ENCODE measurements around the gene KRT33A.

KRT33A gene

DNA sequence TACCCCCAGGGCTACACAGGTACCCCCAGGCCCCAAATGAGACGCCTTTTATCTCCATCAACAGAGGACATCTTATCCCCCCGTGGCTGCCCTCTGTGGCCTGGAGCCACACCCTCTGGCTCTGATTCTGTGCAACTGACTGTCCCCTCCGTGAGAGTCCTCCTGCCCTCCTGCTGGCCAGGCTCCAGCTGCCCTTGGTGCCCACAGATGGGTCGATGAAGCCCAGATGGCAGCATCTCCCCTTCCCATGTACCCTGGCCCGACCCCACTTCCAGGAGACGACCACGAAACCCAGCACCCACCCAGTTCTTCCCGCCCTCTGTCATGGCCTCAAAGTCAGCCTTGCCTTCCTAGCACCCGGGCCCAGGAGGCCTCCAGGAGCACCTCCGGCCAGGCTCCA, 25.5 kb downstream of the KRT33A start:
- H3K9me2 ChIP-seq (ENCODE audit: low read depth, low read length): no peaks in the 10 kb centered on the region
- no peaks in the 10 kb centered on the region for H3K9me3 ChIP-seq (ENCODE audit: low read length)
- no peaks in the 10 kb centered on the region for H3K27me3 ChIP-seq (ENCODE audit: insufficient read depth, low read length)
- no peaks in the 10 kb centered on the region for H3K36me3 ChIP-seq (ENCODE audit: insufficient read depth, low read length)
- no peaks in the 10 kb centered on the region for H3K4me1 ChIP-seq (ENCODE audit: insufficient read depth, low read length, severe bottlenecking)
- no peak overlapping the region for H3K27ac ChIP-seq (ENCODE audit: low read depth, low read length, poor library complexity, severe bottlenecking)
- TF ChIP-seq, protein P1, sequence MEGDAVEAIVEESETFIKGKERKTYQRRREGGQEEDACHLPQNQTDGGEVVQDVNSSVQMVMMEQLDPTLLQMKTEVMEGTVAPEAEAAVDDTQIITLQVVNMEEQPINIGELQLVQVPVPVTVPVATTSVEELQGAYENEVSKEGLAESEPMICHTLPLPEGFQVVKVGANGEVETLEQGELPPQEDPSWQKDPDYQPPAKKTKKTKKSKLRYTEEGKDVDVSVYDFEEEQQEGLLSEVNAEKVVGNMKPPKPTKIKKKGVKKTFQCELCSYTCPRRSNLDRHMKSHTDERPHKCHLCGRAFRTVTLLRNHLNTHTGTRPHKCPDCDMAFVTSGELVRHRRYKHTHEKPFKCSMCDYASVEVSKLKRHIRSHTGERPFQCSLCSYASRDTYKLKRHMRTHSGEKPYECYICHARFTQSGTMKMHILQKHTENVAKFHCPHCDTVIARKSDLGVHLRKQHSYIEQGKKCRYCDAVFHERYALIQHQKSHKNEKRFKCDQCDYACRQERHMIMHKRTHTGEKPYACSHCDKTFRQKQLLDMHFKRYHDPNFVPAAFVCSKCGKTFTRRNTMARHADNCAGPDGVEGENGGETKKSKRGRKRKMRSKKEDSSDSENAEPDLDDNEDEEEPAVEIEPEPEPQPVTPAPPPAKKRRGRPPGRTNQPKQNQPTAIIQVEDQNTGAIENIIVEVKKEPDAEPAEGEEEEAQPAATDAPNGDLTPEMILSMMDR (IDR thresholded peaks at IDR 0.05; ENCODE audit: low read length): no peak
- TF ChIP-seq EZH2 (IDR thresholded peaks at IDR 0.05; ENCODE audit: borderline replicate concordance, low read length): no peak
- H3K9ac ChIP-seq (ENCODE audit: low read length): no peak overlapping the region
- no peaks in the 10 kb centered on the region for H4K20me1 ChIP-seq (ENCODE audit: insufficient read depth, low read length)
- H3K4me2 ChIP-seq (ENCODE audit: low read length): no peak overlapping the region
- H2AFZ ChIP-seq (ENCODE audit: low read length): no peak overlapping the region
- H3K4me3 ChIP-seq (ENCODE audit: low read depth, low read length, poor library complexity, severe bottlenecking): no peak overlapping the region
- H3F3A ChIP-seq (ENCODE audit: insufficient read depth, low read length): no peaks in the 10 kb centered on the region
- H3K79me2 ChIP-seq (ENCODE audit: insufficient read depth, low read length): no peaks in the 10 kb centered on the region

DNA sequence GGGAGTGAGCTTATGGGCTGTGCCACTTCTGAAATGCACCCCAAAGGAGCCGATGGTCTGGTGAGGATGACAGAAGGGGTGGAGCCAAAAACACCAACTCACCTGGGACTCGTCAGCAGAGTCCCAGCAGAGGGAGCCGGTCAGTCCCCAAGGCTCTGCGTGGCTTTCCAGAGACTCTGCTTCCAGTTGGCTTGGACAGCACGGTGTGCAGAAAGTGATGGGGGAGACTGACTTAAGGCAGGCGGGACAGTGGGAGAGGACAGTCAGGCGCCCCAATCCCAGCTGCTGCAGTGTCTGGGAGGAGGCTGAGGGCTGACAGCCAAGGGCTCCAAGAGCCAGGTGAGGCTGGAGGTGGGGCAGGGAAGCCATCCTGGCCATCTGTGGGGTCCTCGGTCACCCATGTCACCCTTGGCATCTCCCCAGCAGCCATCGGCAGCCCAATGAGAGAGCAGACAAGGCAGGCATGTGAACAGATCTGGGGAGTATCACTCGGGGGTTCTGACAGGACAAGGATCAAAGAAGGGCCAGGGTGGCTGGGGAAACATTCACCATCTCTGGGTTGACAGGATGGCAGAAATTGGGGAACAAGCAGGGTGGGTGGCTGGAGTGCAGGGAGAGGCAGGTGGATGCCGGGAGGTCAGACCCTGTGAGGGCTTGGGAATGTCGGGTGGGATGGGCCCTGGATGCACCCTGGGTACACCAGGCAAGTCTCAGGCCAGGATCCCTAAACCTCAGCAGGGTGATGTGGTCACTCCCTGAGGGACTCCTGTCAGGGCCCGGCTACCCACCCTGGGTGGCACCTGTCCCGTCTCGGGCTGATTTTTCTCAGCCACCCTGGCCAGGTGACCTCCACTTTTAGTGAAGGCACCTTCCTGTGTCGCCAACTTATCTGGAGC, 26.2 kb downstream of the KRT33A start:
- no peak overlapping the region for H3K9ac ChIP-seq (ENCODE audit: low read length)
- H3K4me1 ChIP-seq (ENCODE audit: insufficient read depth, low read length, severe bottlenecking): no peaks in the 10 kb centered on the region
- H4K20me1 ChIP-seq (ENCODE audit: insufficient read depth, low read length): no peaks in the 10 kb centered on the region
- H3K4me3 ChIP-seq (ENCODE audit: low read depth, low read length, poor library complexity, severe bottlenecking): no peak overlapping the region
- no peaks in the 10 kb centered on the region for H3K9me2 ChIP-seq (ENCODE audit: low read depth, low read length)
- TF ChIP-seq, protein P1 (IDR thresholded peaks at IDR 0.05; ENCODE audit: low read length): no peak
- no peak for TF ChIP-seq EZH2 (IDR thresholded peaks at IDR 0.05; ENCODE audit: borderline replicate concordance, low read length)
- no peaks in the 10 kb centered on the region for H3K79me2 ChIP-seq (ENCODE audit: insufficient read depth, low read length)
- peaks cover 3% of the 10 kb centered on the region; the same call in 1 of the 2 replicates for H3K9me3 ChIP-seq (ENCODE audit: low read length)
- H3K36me3 ChIP-seq (ENCODE audit: insufficient read depth, low read length): no peaks in the 10 kb centered on the region
- H3K27me3 ChIP-seq (ENCODE audit: insufficient read depth, low read length): 0 out of 2 replicates have a peak, but pooled peaks cover 1% of the 10 kb centered on the region
- H3F3A ChIP-seq (ENCODE audit: insufficient read depth, low read length): no peaks in the 10 kb centered on the region
- H2AFZ ChIP-seq (ENCODE audit: low read length): no peak overlapping the region
- H3K4me2 ChIP-seq (ENCODE audit: low read length): no peak overlapping the region
- H3K27ac ChIP-seq (ENCODE audit: low read depth, low read length, poor library complexity, severe bottlenecking): no peak overlapping the region

DNA sequence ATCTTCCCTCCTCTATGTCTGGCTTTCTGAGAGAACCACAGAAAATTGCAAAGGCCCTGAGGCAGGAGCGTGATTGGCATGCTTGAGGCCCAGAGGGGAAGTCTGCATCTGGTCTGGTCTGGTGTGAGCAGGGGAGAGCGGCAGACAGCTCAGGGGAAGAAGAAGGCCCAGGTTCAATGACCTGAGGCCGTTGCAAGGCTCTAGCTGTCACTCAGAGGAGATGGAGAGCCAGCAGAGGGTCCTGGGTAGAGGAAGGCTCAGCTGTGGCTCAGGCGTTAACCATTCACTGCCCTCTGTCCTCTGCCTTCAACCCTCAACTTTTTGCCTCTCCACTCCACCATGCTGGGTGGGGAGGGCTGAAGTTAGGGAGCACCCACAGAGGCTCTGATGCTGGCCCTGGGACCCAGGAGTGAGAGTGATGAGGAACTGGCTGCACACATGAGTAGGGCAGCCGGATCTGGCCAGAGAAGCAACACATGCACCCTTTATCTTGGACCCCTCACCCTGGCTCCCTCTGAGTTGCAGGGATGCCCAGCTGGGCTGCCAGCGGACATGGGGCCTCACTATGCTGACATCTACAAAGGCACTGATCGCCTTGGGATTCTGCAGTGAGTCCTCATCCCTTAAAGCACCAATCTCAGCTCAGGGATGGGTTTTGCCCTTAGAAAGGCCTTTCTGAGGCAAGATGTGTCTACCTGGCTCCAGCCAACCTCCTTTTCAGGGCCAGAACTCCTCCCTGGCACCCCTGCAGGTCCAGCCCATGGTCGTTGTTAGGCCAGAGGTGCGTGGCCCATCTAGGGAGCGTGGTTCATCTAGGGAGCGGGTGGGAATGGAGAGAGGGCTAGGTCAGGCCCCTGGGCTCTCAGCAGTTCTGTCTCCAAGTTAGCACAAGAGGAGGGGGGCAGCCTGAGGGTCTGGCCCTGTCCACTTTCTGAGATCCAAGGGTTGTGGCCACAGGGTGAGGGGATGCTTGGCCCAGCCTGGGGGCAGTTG, 27.4 kb downstream of the KRT33A start:
- Histone ChIP-seq H3K4me3 (ENCODE audit: low read depth, low read length, poor library complexity, severe bottlenecking) (no peak overlapping the region), H3K4me1 (ENCODE audit: insufficient read depth, low read length, severe bottlenecking) (no peaks in the 10 kb centered on the region), H4K20me1 (ENCODE audit: insufficient read depth, low read length) (no peaks in the 10 kb centered on the region), H2AFZ (ENCODE audit: low read length) (no peak overlapping the region), H3K36me3 (ENCODE audit: insufficient read depth, low read length) (no peaks in the 10 kb centered on the region), H3K9me2 (ENCODE audit: low read depth, low read length) (no peaks in the 10 kb centered on the region), H3F3A (ENCODE audit: insufficient read depth, low read length) (no peaks in the 10 kb centered on the region), H3K27ac (ENCODE audit: low read depth, low read length, poor library complexity, severe bottlenecking) (no peak overlapping the region), H3K27me3 (ENCODE audit: insufficient read depth, low read length) (0 out of 2 replicates have a peak, but pooled peaks cover 3% of the 10 kb centered on the region), H3K9ac (ENCODE audit: low read length) (no peak overlapping the region), H3K79me2 (ENCODE audit: insufficient read depth, low read length) (no peaks in the 10 kb centered on the region), H3K4me2 (ENCODE audit: low read length) (no peak overlapping the region), H3K9me3 (ENCODE audit: low read length) (peaks cover 4% of the 10 kb centered on the region; the same call in 1 of the 2 replicates)
- no peak for TF ChIP-seq EZH2 (IDR thresholded peaks at IDR 0.05; ENCODE audit: borderline replicate concordance, low read length)
- TF ChIP-seq, protein P1 (IDR thresholded peaks at IDR 0.05; ENCODE audit: low read length): no peak

Data from OCI-LY1 (cell line).